ENCODE data around the gene JUP. TPM values are rescaled to one million over a fixed set of nuclear protein-coding genes. Genes with fewer than 3 reads are reported as not detected.

Gene JUP
- polyA plus RNA-seq, 1 of the 3 experiments (the other 2 are of a cell fraction): 13.0 TPM

- no peak for TF ChIP-seq YY1 (IDR thresholded peaks at IDR 0.05; ENCODE audit: low read depth)
- no peak for TF ChIP-seq IRF3 (IDR thresholded peaks at IDR 0.05; ENCODE audit: low read depth, low read length)
These were observed 56.0 kb downstream of the JUP start (continued) for GRCh38 chr17:41730479-41730878.

- no peak overlapping the region for H3K4me3 ChIP-seq (ENCODE audit: low read depth in 2 of 2, low read length in 1 of 2)
- H3K36me3 ChIP-seq (replicated peaks in 1 of 2; ENCODE audit: control insufficient read depth in 1 of 2, insufficient read depth in 2 of 2, low read length in 1 of 2): no peaks in the 10 kb centered on the region
- 75% methylated on average over 8 of the region's 12 CpGs for WGBS (ENCODE audit: low lambda C conversion rate)
- H3K9me2 ChIP-seq: no peaks in the 10 kb centered on the region
- H3K4me2 ChIP-seq: no peak overlapping the region
- TF ChIP-seq GATA2 (CRISPR knock-in tag; IDR thresholded peaks at IDR 0.05): no peak
- TF ChIP-seq TEAD4 (IDR thresholded peaks at IDR 0.05; ENCODE audit: borderline replicate concordance, insufficient read depth): no peak
- TF ChIP-seq USF1 (IDR thresholded peaks at IDR 0.05; ENCODE audit: borderline replicate concordance, low read depth): no peak
- TF ChIP-seq MEF2A (IDR thresholded peaks at IDR 0.05; ENCODE audit: borderline replicate concordance, low read depth): no peak
- TF ChIP-seq SIN3A (IDR thresholded peaks at IDR 0.05; ENCODE audit: borderline replicate concordance, low read depth, low read length): no peak
- H3K27me3 ChIP-seq (ENCODE audit: insufficient read depth): peaks cover 26% of the 10 kb centered on the region
- no peak for DNase-seq
- no peaks in the 10 kb centered on the region for H4K20me1 ChIP-seq (ENCODE audit: insufficient read depth)
- no peaks in the 10 kb centered on the region for H3F3A ChIP-seq (replicated peaks; ENCODE audit: insufficient read depth)
- no peaks in the 10 kb centered on the region for H3K9me3 ChIP-seq
- H3K79me2 ChIP-seq (ENCODE audit: insufficient read depth): no peaks in the 10 kb centered on the region
- no peak overlapping the region for H2AFZ ChIP-seq (ENCODE audit: low read depth)
- no peaks in the 10 kb centered on the region for H3K4me1 ChIP-seq (ENCODE audit: control insufficient read depth in 1 of 2, insufficient read depth in 2 of 2, low read depth in 1 of 2, low read length in 1 of 2)
- no peak overlapping the region for H3K9ac ChIP-seq
- CTCF ChIA-PET: interaction anchor here (0.9 to 24.8 kb wide), 6 partner anchors 8 to 321 kb away, joined by 3 to 405 read pairs (median 5); partner anchors contain the start of genes FKBP10, GAST and P3H4
- POLR2A ChIA-PET: no interaction called here
- H3K27ac ChIP-seq (ENCODE audit: low read depth in 2 of 2, low read length in 1 of 2): no peak overlapping the region
These were observed 58.5 kb downstream of the JUP start for GRCh38 chr17:41728056-41728455.

- Histone ChIP-seq H3K4me1 (ENCODE audit: control insufficient read depth in 1 of 2, insufficient read depth in 2 of 2, low read depth in 1 of 2, low read length in 1 of 2) (no peaks in the 10 kb centered on the region), H3K79me2 (ENCODE audit: insufficient read depth) (no peaks in the 10 kb centered on the region), H3K4me3 (ENCODE audit: low read depth in 2 of 2, low read length in 1 of 2) (no peak overlapping the region), H3K27ac (ENCODE audit: low read depth in 2 of 2, low read length in 1 of 2) (no peak overlapping the region), H2AFZ (ENCODE audit: low read depth) (no peak overlapping the region), H3K4me2 (no peak overlapping the region), H3K27me3 (ENCODE audit: insufficient read depth) (no peaks in the 10 kb centered on the region; the same call in none of the 2 replicates), H3K9me3 (no peaks in the 10 kb centered on the region), H3F3A (replicated peaks; ENCODE audit: insufficient read depth) (no peaks in the 10 kb centered on the region), H3K36me3 (replicated peaks in 1 of 2; ENCODE audit: control insufficient read depth in 1 of 2, insufficient read depth in 2 of 2, low read length in 1 of 2) (no peaks in the 10 kb centered on the region), H3K9me2 (no peaks in the 10 kb centered on the region), H4K20me1 (ENCODE audit: insufficient read depth) (no peaks in the 10 kb centered on the region), H3K9ac (no peak overlapping the region)
- ChIA-PET POLR2A (interaction anchor here (1.0 kb wide), 1 partner anchor 29 kb away, joined by 4 read pairs; no protein-coding TSS in a partner anchor), CTCF (interaction anchor here (0.6 to 24.8 kb wide), 7 partner anchors 10 to 376 kb away, joined by 3 to 405 read pairs (median 7); partner anchors contain the start of genes FKBP10, JUP and P3H4)
- 74% methylated on average over 5 of the region's 5 CpGs for WGBS (ENCODE audit: low lambda C conversion rate)
- no peak for DNase-seq
- TF ChIP-seq USF1 (IDR thresholded peaks at IDR 0.05; ENCODE audit: borderline replicate concordance, low read depth) (no peak), TCF12 (IDR thresholded peaks at IDR 0.05) (no peak), RCOR1 (IDR thresholded peaks at IDR 0.05; ENCODE audit: low read length) (no peak), RAD21 (IDR thresholded peaks at IDR 0.05; ENCODE audit: low read length) (no peak), CTCF (IDR thresholded peaks at IDR 0.05) (no peak), FOXJ3 (CRISPR knock-in tag; IDR thresholded peaks at IDR 0.05) (no peak), RXRA (IDR thresholded peaks at IDR 0.05; ENCODE audit: borderline replicate concordance, low read depth) (no peak)
These were observed 61.4 kb downstream of the JUP start for GRCh38 chr17:41725134-41725533.
